ENCODE measurements around the gene PCDHGB3.
"Not testable (repeated sequence)": the region's sequence is repeated elsewhere in the genome, so short reads cannot be mapped to it uniquely, and the experiment has no call there.

The PCDHGB3 gene

GRCh38 chr5:141409598-141410306, 39.7 kb downstream of the PCDHGB3 start:
- Histone ChIP-seq H3K36me3 (ENCODE audit: control insufficient read depth, insufficient read depth, low read length) (no peaks in the 10 kb centered on the region), H3K4me3 (replicated peaks; ENCODE audit: low read depth, low read length) (no peak overlapping the region), H3K27me3 (replicated peaks; ENCODE audit: control insufficient read depth, insufficient read depth, low read length) (no peaks in the 10 kb centered on the region)
- TF ChIP-seq CTCF (IDR thresholded peaks at IDR 0.05; ENCODE audit: insufficient read depth, low read length, poor library complexity, severe bottlenecking) = no peak
- DNase-seq (ENCODE audit: extremely low read depth, insufficient read length) = no peak

- Histone ChIP-seq H3K36me3 (ENCODE audit: control insufficient read depth, insufficient read depth, low read length) (no peaks in the 10 kb centered on the region), H3K27me3 (replicated peaks; ENCODE audit: control insufficient read depth, insufficient read depth, low read length) (no peaks in the 10 kb centered on the region), H3K4me3 (replicated peaks; ENCODE audit: low read depth, low read length) (no peak overlapping the region)
- no peak for DNase-seq (ENCODE audit: extremely low read depth, insufficient read length)
- TF ChIP-seq CTCF (IDR thresholded peaks at IDR 0.05; ENCODE audit: insufficient read depth, low read length, poor library complexity, severe bottlenecking) = no peak
Measured at GRCh38 chr5:141411575-141411974, 41.5 kb downstream of the PCDHGB3 start.

GRCh38 chr5:141412854-141413539, 43.0 kb downstream of the PCDHGB3 start, which contains the start of gene PCDHGA10:
PCDHGA10 (plus strand) TSS chr5:141412987; CDS start chr5:141413176, 189 bp downstream.
- Histone ChIP-seq H3K4me3 (replicated peaks; ENCODE audit: low read depth, low read length) (peak within 1 kb of the TSS; percentile 62), H3K36me3 (ENCODE audit: control insufficient read depth, insufficient read depth, low read length) (no peaks in the 10 kb centered on the region), H3K27me3 (replicated peaks; ENCODE audit: control insufficient read depth, insufficient read depth, low read length) (no peaks in the 10 kb centered on the region)
- DNase-seq (ENCODE audit: extremely low read depth, insufficient read length) = no peak
- peak; percentile 79 for TF ChIP-seq CTCF (IDR thresholded peaks at IDR 0.05; ENCODE audit: insufficient read depth, low read length, poor library complexity, severe bottlenecking)

- Histone ChIP-seq H3K4me3 (replicated peaks; ENCODE audit: low read depth, low read length) (peak overlapping the region; percentile 62), H3K27me3 (replicated peaks; ENCODE audit: control insufficient read depth, insufficient read depth, low read length) (no peaks in the 10 kb centered on the region), H3K36me3 (ENCODE audit: control insufficient read depth, insufficient read depth, low read length) (no peaks in the 10 kb centered on the region)
- TF ChIP-seq CTCF (IDR thresholded peaks at IDR 0.05; ENCODE audit: insufficient read depth, low read length, poor library complexity, severe bottlenecking) = no peak
- DNase-seq (ENCODE audit: extremely low read depth, insufficient read length) = no peak
Measured at GRCh38 chr5:141413540-141414069, 43.6 kb downstream of the PCDHGB3 start.

- not testable (repeated sequence) for H3K27me3 ChIP-seq (replicated peaks; ENCODE audit: control insufficient read depth, insufficient read depth, low read length); H3K36me3 ChIP-seq (ENCODE audit: control insufficient read depth, insufficient read depth, low read length); DNase-seq (ENCODE audit: extremely low read depth, insufficient read length)
- H3K4me3 ChIP-seq (replicated peaks; ENCODE audit: low read depth, low read length) = peak overlapping the region; percentile 39; the same call in 1 of the 2 replicates
Measured at GRCh38 chr5:141414548-141415274, 44.7 kb downstream of the PCDHGB3 start.

- DNase-seq (ENCODE audit: extremely low read depth, insufficient read length); H3K36me3 ChIP-seq (ENCODE audit: control insufficient read depth, insufficient read depth, low read length): not testable (repeated sequence)
- H3K4me3 ChIP-seq (replicated peaks; ENCODE audit: low read depth, low read length) = peak overlapping the region; percentile 39
Measured at GRCh38 chr5:141415275-141415618, 45.2 kb downstream of the PCDHGB3 start.

More at GRCh38 chr5:141415275-141415618, 45.2 kb downstream of the PCDHGB3 start:
- not testable (repeated sequence) for H3K27me3 ChIP-seq (replicated peaks; ENCODE audit: control insufficient read depth, insufficient read depth, low read length)

Measured in GM06990 (cell line).